Measurements from ENCODE around the gene SCIN.

DNA sequence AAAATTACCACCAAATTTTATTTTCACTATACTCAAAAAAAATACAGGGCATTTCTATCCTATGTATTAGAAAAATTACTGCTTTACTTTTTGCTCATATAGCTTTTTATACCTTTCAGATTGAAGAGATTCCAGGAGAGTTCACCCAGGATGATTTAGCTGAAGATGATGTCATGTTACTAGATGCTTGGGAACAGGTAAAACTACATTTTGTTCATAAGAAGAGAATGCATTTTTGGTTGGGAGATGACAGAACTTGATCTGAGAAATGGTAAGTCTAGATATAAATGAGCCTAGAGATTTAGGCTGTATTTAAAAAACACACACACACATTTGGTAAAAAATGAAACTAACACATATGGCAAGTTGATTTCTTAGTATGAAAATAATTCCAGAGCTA lies 78.8 kb downstream of the SCIN start:
- TF ChIP-seq POLR2A (IDR thresholded peaks at IDR 0.05) (no peak), CTCF (IDR thresholded peaks at IDR 0.05) (no peak)
